ENCODE data around the gene MMGT1.

DNA sequence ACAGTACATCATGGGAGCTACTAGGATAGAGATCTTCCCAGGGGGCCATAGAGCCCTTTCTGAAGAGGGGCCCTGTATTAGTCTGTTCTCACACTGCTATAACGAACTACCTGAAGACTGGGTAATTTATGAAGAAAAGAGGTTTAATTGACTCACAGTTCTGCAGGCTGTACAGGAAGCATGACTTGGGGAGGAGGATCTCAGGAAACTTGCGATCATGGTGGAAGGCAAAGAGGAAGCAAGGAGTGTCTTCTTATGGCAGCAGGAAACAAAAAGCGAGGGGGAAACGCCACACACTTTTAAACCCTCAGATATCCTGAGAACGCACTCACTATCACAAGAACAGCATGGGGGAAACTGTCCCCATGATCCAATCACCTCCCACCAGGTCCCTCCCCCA is 7.2 kb upstream of the MMGT1 start:
- no peak for TF ChIP-seq EZH2phosphoT487 (IDR thresholded peaks at IDR 0.05; ENCODE audit: borderline replicate concordance, low read length)
- TF ChIP-seq, protein P1, sequence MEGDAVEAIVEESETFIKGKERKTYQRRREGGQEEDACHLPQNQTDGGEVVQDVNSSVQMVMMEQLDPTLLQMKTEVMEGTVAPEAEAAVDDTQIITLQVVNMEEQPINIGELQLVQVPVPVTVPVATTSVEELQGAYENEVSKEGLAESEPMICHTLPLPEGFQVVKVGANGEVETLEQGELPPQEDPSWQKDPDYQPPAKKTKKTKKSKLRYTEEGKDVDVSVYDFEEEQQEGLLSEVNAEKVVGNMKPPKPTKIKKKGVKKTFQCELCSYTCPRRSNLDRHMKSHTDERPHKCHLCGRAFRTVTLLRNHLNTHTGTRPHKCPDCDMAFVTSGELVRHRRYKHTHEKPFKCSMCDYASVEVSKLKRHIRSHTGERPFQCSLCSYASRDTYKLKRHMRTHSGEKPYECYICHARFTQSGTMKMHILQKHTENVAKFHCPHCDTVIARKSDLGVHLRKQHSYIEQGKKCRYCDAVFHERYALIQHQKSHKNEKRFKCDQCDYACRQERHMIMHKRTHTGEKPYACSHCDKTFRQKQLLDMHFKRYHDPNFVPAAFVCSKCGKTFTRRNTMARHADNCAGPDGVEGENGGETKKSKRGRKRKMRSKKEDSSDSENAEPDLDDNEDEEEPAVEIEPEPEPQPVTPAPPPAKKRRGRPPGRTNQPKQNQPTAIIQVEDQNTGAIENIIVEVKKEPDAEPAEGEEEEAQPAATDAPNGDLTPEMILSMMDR (IDR thresholded peaks at IDR 0.05; ENCODE audit: low read depth, low read length, poor library complexity, severe bottlenecking), result no peak
